Adipose tissue (tissue), 3 donors: ENCODE measurements around the gene ZNF169. TPM values are rescaled to one million over a fixed set of nuclear protein-coding genes. Genes with fewer than 3 reads are reported as not detected.
"Not testable (repeated sequence)": the region's sequence is repeated elsewhere in the genome, so short reads cannot be mapped to it uniquely, and the experiment has no call there.

ENCODE experiments used
- H3K27ac ChIP-seq: one replicate; pipeline ENCODE4 v1.5.1; 2013; ENCODE audit warnings: low read depth, low read length
- WGBS, 3 donors: extraction: QIAGEN DNeasy Blood & Tissue Kit; methylation state at CpG; one replicate each; pipeline ENCODE4 v1.1.7; 2013; 5-methylcytosine and 5-hydroxymethylcytosine counted together
- polyA plus RNA-seq, 3 donors: library from polyadenylated mRNA; stranded (reverse); fragments of 200-250 nt; gene quantifications; one replicate each; pipeline ENCODE4 v1.2.3, GENCODE V29; 2013
- donor health status: healthy with polysubstance abuse.
- donor health status: Bipolar disorder and iron deficiency.
- donor health status: healthy.

The ZNF169 gene
- polyA plus RNA-seq, 3 donors = 1.7 to 2.8 (median 2.1) TPM

GRCh38 chr9:94336445-94336844, 77.3 kb downstream of the ZNF169 start:
- WGBS, 3 donors = 83 to 94% (median 87%) methylated on average over 4 of the region's 4 CpGs
- not testable (repeated sequence) for H3K27ac ChIP-seq

GRCh38 chr9:94338723-94339122, 79.6 kb downstream of the ZNF169 start:
- WGBS, 3 donors = 64 to 81% (median 79%) methylated on average over 6 to 7 of the region's 7 CpGs

GRCh38 chr9:94339657-94340056, 80.6 kb downstream of the ZNF169 start:
- H3K27ac ChIP-seq = not testable (repeated sequence)
- 91 to 94% (median 93%) methylated on average over 6 of the region's 6 CpGs for WGBS, 3 donors

More at GRCh38 chr9:94338723-94339122, 79.6 kb downstream of the ZNF169 start:
- not testable (repeated sequence) for H3K27ac ChIP-seq

GRCh38 chr9:94340750-94341149, 81.7 kb downstream of the ZNF169 start:
- 50 to 95% (median 95%) methylated on average over 2 to 5 of the region's 6 CpGs for WGBS, 3 donors
- H3K27ac ChIP-seq = not testable (repeated sequence)

- H3K27ac ChIP-seq = not testable (repeated sequence)
- WGBS, 3 donors = 77 to 85% (median 83%) methylated on average over 2 of the region's 2 CpGs
Measured at GRCh38 chr9:94341703-94342102, 82.6 kb downstream of the ZNF169 start.

- not testable (repeated sequence) for H3K27ac ChIP-seq
- 83 to 89% (median 89%) methylated on average over 16 of the region's 16 CpGs for WGBS, 3 donors
Measured at GRCh38 chr9:94347451-94347850, 88.4 kb downstream of the ZNF169 start.

- H3K27ac ChIP-seq = not testable (repeated sequence)
- WGBS, 3 donors = no CpG with 5 or more reads among the region's 3 CpGs
Measured at GRCh38 chr9:94348754-94349153, 89.7 kb downstream of the ZNF169 start.

Other genes with a start within 250 kb of the ZNF169 start
- gene PTPDC1, start 174.8 kb upstream of the ZNF169 start, polyA plus RNA-seq = 1 to 10 TPM; 2.1 to 4.4 (median 3.6) TPM
- gene NUTM2F, start 69.3 kb downstream of the ZNF169 start, polyA plus RNA-seq = not detected